ENCODE results near the gene DAPK1.

GRCh38 chr9:87581949-87582637, 84.4 kb downstream of the DAPK1 start:
- TF ChIP-seq EZH2 (IDR thresholded peaks at IDR 0.05; ENCODE audit: borderline replicate concordance, insufficient read depth, low read depth, low read length, poor library complexity, severe bottlenecking) (no peak), CTCF (IDR thresholded peaks at IDR 0.05) (no peak)
